GM21619 (cell line): ENCODE results near the gene ATP1A3.

Source experiments
- ATAC-seq: cut with Tn5 transposase; IDR thresholded peaks from one replicate; pipeline ENCODE4 v1.9.1; 2021; ENCODE audit not compliant: unreplicated experiment

The ATP1A3 gene

GRCh38 chr19:41930926-41931592, 63.0 kb downstream of the ATP1A3 start:
- no peak for ATAC-seq

GRCh38 chr19:41930322-41930722, 63.7 kb downstream of the ATP1A3 start:
- no peak for ATAC-seq

GRCh38 chr19:41929536-41930071, 64.4 kb downstream of the ATP1A3 start:
- no peak for ATAC-seq

- ATAC-seq, result no peak
These were observed 65.1 kb downstream of the ATP1A3 start for GRCh38 chr19:41928754-41929535.

GRCh38 chr19:41928221-41928683, 65.8 kb downstream of the ATP1A3 start, which contains the start of gene ERFL:
TSS of gene ERFL (minus strand) at chr19:41928449. CDS start at chr19:41912919, 15,530 bp downstream.
- no peak for ATAC-seq

GRCh38 chr19:41927497-41928192, 66.4 kb downstream of the ATP1A3 start:
- ATAC-seq, result no peak

GRCh38 chr19:41926763-41927496, 67.1 kb downstream of the ATP1A3 start:
- ATAC-seq, result no peak

- no peak for ATAC-seq
These were observed 67.8 kb downstream of the ATP1A3 start for GRCh38 chr19:41926028-41926762.

GRCh38 chr19:41925208-41926003, 68.6 kb downstream of the ATP1A3 start:
- ATAC-seq, result no peak

- ATAC-seq, result no peak
These were observed 69.6 kb downstream of the ATP1A3 start for GRCh38 chr19:41924151-41925145.

- no peak for ATAC-seq
These were observed 70.8 kb downstream of the ATP1A3 start for GRCh38 chr19:41923045-41923788.

- no peak for ATAC-seq
These were observed 71.4 kb downstream of the ATP1A3 start for GRCh38 chr19:41922585-41922984.

- no peak for ATAC-seq
These were observed 72.2 kb downstream of the ATP1A3 start for GRCh38 chr19:41921577-41922576.

- no peak for ATAC-seq
These were observed 73.0 kb downstream of the ATP1A3 start for GRCh38 chr19:41920882-41921576.

GRCh38 chr19:41919948-41920712, 73.9 kb downstream of the ATP1A3 start:
- ATAC-seq, result no peak
